Activated effector memory CD4-positive, alpha-beta T cell treated with anti-CD3 and anti-CD28 coated beads, Interleukin-2, amount 50 U/mL, for 16 hours (primary cell): ENCODE data around the gene NABP2.
"Not testable (repeated sequence)": the region's sequence is repeated elsewhere in the genome, so short reads cannot be mapped to it uniquely, and the experiment has no call there.

Source experiments
- DNase-seq: peaks from one replicate; pipeline ENCODE4 v3.0.0-alpha.2; 2020

Gene NABP2

DNA sequence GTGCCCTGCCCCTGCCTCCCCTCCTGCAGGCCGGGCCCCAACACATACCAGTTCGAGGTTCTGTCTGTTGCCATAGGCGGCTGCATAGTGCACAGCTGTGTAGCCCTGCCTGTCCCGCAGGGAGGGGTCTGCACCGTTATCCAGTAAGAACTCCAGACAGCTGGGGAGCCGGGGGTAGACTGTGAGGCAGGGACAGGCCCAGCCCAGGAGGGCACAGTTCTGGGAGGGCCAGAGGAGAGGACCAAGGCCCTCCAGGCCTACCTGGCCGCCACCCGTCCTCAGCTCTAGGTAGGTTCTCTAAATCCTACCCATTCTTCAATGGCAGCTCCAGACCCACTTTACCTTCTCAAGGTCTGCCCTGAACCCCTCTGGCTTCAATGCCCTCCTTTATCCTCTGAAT lies 24.6 kb downstream of the NABP2 start:
- DNase-seq: no peak

DNA sequence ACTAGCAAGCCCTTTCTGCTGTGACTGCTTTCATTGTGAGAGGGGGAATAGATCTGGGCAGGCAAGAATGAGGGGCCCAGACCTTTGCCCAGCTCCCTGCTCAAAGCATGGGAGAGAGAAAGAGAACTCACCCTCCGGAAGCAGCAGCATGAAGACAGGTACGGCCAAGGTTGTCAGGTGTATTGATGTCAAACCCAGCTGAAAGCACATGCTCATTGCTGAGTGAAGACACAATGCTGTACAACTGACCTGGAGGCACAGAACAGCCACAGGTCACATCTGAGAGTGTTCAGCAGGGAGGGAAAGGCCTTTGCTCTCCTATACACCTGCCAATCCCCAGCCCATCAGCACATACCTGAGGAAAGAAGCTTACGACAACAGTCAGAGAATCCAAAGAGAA lies 28.5 kb downstream of the NABP2 start:
- no peak for DNase-seq

DNA sequence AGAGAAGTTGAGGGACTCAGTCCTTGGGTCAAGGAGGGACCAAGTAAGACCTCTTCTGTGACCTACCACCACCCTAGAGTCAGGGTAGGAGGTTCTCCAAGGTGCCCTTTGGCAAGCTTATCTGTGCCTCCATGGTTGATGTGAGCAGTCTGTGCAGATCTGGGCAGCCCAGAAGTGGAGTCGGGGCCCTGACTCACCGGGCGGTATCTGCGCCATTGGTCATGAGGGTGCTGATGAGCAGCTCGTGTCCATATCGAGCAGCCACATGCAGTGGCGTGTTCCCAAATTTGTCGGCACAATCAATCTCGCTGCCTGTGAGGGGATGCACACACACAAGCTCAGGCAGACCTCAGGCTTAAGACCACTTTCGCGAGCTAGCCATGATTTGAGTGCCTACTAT lies 28.9 kb downstream of the NABP2 start:
- no peak for DNase-seq

DNA sequence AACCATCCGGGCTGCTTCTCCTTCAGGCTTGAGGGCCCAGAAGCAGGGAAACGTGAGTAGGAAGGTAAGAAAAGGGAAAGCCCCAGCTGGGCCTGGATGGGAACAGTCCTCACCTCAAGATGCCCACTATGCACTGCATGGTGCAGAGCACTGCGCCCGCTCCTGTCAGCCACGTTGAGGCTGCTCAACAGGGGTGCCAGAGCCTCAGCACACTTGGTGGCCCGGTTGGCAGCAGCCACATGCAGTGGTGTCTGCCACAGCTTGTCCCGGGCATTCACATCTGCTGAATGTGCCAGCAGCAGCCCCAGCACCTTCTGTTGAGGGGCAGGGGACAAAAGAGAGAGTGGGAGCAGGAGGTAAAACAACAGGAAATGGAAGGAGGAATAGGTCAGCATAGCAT lies 31.5 kb downstream of the NABP2 start:
- no peak for DNase-seq

DNA sequence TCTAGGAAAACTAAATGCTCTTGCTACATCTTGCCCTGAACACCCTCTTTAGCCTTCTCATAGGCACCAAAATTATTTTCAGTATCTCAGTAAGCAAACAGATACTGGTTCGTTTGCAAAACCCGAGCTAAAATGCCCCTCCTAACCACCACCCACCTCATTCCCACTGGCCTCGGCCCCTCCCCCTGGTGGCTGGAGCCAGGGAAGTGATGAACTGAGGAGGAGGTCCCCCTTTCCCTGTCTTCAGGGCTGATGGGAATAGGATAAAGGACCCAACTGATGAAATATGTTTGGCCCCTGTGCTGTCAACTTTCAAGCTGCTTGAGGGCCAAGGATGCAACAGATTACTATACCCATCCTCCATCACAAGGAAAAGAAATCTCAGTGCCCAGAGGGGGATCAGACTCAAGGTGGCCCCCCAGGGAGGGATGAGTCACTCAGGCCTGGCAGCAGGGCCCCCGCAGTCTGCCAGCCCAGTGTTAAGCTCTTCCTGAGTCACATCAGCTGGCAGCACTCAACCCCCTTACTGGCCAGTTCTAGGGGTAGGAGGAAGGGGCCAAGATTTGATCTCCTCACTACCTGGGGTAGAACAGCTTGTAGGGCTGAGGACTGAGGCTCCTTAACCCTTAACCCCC lies 32.3 kb downstream of the NABP2 start:
- no peak for DNase-seq

DNA sequence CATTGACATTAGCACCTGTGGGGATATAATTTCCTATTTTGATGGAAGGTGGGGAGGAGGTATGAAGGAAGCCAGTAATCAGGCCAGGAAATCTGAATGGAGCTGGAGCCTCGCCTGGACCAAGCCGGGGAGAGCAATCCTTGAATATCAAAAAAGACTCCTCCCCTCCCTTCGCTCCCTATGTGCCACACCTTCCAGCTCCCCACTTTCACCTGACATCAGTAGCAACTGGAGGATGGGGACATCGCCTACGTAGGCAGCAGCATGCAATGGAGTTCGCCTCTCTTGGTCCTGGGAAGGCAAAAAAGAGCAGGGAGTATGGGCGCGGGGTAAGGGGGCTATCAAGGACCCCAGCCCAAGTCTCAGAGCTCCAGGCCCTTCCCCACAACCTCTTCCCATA lies 32.9 kb downstream of the NABP2 start:
- no peak for DNase-seq

DNA sequence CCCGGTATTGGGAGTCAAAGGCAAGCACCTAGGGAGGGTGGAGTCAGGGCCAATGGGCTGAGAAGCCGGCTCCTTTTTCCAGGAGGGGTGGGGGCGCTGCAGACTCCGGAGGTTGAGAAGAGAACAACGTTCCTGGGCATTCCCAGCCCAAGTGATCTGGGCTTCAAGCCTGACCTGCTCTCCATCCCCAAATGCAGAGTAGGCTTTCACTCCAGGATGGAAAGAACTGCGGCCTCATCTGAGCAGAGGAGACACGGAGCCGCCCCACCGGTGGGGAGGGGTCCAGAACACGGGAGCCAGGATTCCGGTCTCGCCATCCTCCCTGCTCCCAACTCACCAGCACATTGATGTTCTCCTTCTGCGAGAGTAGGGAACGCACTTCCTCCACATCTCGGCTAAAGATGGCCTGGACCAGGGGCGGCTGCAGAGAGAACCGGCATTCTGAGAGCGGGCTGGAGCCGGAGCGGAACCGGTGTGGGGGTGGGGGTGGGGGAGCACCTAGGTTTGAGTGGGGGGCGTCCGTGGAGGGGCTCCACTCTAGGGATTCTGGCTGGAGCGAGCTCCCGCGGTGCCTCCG lies 33.4 kb downstream of the NABP2 start:
- no peak for DNase-seq

DNA sequence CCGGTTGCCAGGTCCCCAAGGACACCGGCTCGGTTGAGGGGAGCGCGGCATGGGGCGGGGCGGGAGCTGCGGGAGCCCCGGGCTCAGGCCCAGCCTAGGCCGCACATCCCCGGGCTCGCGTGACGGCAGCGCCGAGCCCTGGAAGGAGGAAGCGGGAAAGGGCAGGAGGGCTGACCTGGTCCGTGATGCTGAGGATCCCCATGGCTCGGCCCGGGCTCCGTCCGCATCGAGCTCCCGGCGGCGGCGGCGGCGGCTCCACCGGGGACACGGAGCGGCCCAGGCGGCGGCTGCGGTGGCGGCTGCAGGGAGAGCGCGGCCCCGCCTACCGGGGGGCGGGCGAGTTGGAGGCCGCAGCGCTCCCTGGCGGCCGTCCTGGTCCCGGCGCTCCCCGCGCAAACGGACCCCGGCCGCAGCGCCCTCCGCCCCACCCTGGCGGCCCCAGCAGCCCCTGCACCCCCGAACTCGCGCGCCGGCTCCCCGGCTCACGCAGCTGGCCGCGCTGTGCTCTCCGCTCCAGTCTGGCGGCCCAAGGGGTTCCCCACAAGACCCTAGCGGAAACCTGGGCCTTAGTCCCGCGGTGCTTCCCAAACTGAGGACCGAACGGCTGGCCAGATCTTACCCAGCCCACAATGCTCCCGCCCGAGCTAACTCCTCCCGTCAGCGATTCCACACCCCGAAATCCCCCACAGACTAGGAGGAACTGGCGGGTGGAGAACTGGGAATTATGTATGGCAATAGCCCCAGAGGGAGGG lies 34.1 kb downstream of the NABP2 start, which contains the start of gene ANKRD52:
Gene ANKRD52, minus strand, starts transcription at position 317 of the 752 bp plus-strand sequence. Its CDS starts 115 bp downstream, at position 202.
- peak; percentile 93 for DNase-seq

DNA sequence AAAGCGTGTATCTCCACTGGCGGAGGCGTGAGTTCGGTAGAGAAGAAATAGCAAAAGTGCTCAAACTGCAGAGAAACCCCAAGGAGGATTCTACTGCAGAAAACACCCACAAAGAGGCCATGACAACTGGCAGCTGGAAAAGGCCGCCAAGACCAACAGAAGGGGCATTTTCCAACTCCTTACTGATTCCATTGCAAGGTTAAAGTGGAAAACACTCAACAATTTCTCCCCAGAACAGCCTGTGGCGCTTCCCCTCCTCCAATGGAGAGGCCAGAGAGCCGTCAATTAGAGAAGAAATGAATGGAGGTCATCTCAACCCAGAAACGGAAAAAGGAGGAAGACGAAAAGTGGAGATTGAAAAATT lies 34.7 kb downstream of the NABP2 start:
- no peak for DNase-seq

DNA sequence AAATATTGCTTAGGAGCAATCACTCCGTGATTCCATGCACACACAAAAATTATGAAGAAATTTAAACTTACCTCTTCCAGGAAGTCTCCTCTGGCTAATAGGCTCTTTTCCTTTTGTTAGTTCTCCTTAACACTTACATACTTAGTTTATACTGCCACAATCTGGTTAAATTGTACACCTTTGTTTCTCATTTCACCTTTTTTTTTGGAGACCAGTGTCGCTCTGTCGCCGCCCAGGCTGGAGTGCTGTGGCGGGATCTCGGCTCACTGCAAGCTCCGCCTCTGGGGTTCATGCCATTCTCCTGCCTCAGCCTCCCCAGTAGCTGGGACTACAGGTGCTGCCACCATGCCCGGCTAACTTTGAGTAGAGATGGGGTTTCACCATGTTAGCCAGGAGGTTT lies 36.2 kb downstream of the NABP2 start:
- no peak for DNase-seq

DNA sequence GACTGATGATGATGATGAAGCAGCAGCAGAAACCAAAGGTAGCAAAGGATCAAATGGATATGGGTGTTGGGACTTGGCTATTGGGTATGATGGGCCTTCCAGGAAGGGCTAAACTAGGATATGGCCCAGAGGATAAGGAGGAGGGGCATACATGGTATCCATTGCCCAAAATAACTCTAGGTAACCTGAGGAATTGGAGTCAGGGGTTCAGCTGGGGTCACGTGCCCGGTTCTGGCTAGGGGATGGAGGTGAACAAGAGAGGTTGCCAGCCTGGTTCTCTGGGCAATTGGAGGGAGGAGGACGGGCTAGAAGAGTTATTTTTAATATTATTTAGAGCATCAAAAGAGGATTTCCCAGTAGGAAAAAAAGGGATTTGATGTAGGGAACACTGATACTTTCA lies 36.8 kb downstream of the NABP2 start:
- DNase-seq: no peak

DNA sequence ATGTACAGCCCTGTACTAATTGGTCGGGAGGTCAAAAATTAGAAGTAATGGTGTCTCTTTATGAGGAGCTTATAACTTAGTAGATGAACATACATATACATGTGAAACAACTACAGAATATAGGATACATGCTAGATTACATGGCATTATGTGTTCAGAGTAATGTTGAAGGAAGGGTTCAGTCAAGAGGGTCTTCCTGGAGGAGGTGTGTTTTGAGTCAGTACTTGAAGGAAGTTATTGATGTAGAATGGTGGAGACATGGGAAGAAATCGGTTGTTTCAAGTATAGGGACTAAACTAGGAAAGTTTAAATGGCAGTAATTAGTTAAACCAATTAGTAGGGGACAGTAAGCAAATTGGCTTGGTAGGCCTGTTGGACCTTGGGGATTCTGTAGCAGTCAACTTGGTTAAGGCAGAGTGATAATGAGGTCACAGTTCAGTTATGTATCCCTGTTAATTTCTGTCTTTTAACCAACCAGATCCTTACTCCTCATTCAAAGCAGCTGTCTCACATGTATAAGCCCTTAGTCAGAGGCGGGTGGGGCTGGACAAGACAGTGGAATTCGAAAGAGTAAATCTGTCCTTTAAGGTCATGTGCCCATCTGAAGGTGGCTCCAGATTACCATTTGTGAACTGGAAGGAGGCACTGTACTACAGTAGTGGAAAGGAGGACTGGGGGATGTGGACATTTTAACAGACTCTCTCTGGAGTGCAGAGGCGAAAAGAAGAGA lies 37.5 kb downstream of the NABP2 start:
- no peak for DNase-seq

DNA sequence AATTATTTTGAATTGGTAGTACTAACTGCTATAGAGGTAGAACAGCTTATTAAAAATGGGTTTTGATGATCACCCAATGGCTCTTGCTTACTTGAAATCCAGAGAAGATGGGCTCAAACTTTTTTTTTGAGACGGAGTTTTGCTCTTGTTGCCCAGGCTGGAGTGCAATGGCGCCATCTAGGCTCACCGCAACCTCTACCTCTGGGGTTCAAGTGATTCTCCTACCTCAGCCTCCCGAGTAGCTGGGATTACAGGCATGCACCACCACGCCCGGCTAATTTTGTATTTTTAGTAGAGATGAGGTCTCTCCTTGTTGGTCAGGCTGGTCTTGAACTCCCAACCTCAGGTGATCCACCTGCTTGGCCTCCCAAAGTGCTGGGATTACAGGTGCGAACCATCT lies 38.8 kb downstream of the NABP2 start:
- not testable (repeated sequence) for DNase-seq

DNA sequence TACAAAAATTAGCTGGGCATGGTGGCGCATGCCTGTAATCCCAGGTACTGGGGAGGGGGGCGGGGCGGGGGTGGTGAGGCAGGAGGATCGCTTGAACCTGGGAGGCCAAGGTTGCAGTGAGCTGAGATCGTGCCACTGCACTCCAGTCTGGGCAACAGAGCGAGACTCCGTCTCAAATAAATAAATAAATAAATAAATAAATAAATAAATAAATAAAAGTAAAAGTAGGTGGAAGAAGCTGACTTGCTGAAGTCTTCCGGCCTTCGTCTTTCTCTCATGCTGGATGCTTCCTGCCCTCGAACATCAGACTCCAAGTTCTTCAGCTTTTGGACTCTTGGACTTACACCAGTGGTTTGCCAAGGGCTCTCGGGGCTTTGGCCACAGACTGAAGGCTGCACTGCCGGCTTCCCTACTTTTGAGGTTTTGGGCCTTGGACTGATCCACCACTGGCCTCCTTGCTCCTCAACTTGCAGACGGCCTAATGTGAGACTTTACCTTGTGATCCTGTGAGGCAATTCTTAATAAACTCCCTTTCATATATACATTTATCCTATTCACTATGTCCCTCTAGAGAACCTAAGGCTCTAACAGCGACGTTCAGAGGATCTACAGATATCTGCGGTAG lies 42.0 kb downstream of the NABP2 start:
- DNase-seq: not testable (repeated sequence)

DNA sequence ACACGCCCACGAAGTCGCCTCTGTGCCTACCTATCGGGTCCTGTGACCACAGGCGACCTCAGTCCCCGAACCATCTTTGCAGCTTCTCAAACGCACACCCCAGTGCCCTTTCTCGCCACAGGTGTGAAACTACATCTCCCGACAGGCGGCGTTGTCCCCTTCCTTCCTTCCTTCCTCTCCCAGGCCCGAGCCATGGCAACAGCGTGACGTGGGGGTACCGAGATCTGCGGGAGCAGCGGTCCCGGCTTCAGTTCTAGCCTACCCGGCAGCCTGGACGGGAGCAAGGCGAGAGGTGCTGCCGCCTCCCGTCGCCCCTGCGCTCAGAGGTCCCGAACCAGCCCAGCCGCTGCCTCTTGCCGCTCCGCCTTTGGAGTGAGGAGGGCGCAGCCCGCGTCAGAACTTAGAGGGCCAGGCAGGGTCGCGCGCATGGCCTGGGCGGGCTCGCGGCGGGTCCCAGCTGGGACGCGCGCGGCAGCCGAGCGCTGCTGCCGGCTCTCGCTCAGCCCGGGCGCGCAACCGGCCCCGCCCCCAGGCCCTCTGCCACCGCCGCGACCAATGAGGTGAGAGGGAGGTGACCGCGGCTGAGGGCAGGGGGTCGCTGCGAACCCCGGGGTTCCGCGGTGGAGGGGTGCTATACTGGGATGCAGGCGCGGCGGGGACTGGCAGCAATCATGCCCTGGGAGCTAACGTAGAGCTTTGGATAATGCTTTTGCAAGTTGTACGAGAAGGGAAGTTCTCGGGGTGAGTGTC lies 42.7 kb downstream of the NABP2 start, which contains the start of gene COQ10A:
Gene COQ10A, plus strand, starts transcription at position 250 of the 750 bp plus-strand sequence. Its CDS starts 177 bp downstream, at position 427.
- DNase-seq: peak; percentile 95

DNA sequence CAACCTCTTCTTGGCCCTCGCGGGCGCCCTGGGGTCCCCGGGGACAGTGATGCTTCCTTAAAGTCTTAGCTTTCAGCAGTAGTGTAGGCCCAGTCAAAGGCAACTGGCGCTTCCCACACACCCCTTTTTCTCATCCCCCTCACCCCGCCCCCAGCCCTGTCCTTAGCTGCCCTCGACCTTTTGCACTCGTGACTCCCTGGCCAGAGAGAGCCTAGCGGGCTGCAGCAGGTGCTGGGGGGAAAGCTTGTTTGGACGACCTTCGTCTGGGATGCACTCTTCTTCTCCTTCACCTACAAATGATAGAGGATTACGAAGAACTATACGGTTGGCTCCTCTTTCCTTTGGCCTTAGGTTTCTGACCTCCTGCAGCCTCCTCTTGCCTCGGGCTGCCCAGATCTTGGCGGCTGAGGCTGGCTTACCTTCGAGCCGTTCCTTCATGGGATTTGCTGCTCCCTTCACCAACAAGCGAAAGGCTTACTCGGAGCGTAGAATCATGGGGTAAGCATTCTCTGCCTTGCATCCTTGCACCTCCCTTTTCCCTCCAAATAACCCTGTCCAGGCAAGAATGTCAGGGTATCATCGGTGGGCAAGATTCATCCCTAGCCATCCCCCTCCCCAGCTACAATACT lies 43.4 kb downstream of the NABP2 start:
- DNase-seq: no peak

DNA sequence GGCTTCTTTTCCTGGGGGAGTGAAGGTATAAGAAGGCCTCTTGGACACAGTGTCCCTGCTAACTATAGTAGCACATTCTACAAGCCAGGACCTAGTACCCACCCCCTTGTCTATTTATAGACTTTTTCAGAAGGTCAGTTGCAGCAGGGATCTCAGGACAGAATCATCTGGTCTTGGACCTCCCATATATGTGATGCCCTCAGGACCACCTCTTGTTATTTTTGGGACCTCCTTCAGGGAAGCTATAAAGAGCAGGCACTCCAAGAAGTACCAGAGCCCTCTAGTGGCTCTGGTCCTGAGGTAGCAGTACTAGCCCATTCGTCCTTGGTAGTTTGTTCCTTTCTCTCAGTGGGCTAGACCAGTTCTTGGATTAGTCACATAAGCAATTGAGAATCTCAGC lies 46.9 kb downstream of the NABP2 start:
- no peak for DNase-seq

DNA sequence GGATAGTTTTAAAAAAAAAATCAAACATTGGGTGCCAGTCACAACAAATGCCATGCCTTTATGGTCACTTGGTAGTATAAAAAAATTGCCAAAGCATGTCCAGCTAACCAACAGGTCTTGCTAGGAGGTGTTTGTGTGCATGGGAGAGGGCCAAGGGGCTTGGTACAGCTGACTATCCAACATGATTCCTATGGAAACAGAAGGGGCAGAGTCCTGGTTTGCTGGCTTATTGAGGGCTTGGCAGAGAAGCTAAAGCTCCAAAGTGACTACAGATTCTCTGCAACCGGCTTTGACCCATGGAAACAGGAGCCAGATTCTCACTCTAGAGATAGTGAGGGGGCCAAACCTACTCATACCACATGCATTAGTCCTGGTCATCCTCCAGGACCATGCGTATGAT lies 48.3 kb downstream of the NABP2 start:
- DNase-seq: not testable (repeated sequence)

DNA sequence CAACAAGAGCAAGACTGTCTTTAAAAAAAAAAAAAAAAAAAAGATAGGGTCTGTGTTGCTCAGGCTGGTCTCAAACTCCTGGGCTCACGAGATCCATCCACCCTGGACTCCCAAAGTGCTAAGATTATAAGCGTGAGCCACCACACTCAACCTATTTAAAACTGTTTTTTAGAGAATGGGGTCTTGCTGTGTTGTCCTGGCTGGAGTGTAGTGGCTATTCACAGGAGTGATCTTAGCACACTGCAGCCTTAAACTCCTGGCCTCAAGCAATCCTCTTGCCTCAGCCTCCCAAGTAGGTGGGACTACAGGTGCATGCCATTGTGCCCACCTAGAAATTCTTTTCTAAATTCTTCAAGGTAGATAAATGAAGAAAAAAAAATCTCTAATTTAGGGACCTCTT lies 50.2 kb downstream of the NABP2 start:
- DNase-seq: no peak

DNA sequence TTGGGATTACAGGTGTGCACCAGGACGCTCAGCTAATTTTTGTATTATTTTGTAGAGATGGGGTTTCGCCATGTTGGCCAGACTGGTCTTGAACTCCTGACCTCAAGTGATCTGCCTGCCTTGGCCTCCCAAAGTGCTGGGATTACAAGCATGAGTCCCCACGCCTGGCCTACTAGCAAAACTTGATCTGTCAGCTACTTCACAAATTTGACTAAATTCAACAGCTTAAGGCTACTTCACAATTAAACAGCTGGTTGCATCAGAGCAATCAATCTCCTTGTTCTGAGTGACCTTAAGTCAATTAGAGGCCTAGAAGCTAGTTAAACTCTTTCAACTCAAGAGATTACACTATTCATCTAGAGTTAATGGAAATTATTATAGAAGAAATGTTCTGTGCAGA lies 54.8 kb downstream of the NABP2 start:
- DNase-seq: no peak
